Cerebellar cortex (tissue), 1 donor: Measurements from ENCODE around the gene PFDN4.
A peak's percentile ranks its signal among the peaks of the same experiment; 100 is the strongest.

Experiments used
- DNase-seq: peaks from one replicate; pipeline ENCODE4 v3.0.0-alpha.2; 2015; ENCODE audit warnings: low spot score

The PFDN4 gene

DNA sequence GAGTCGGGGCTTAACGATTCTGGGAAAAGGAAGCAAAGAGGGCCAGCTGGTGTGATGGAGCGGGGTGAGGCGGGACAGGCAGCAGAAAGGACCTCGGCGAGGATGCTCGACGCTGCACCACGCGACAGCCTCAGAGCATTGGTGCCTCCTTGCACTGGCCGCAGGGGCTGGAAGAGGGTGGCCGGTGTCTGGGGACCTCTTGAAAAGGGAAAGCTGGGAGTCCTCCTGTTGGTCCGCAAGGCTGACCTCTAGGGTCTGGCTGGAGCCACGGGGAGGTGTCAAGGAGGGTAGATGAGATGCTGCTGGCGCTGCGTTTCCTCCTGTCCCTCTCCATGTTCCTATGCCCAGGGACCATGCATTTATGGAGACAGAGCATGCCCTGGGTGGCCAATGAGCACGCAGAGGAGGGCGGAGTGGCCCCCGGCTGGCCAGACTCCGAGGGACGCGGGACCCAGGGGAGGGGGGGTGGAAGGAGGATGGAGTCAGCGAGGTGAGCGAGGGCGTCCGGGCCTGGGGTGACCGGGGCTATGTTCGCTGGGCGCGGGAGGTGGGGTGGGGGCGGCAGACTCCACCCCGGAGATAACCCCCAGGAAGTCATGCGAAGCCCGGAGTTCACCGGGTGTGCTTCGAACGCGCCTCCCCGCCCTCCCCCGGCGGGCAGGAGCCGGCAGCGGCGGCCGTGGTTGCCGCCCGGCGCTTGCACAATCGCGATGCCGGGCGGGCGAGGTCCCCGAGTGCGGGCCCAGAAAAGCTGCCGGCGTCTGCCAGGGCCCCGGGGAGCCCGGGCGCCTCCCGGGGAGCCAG is 34.0 kb upstream of the PFDN4 start, which contains the start of gene CYP24A1:
Gene CYP24A1, minus strand, starts transcription at position 334 of the 804 bp plus-strand sequence. CDS start 407 bp downstream, outside the sequence.
- DNase-seq = no peak

DNA sequence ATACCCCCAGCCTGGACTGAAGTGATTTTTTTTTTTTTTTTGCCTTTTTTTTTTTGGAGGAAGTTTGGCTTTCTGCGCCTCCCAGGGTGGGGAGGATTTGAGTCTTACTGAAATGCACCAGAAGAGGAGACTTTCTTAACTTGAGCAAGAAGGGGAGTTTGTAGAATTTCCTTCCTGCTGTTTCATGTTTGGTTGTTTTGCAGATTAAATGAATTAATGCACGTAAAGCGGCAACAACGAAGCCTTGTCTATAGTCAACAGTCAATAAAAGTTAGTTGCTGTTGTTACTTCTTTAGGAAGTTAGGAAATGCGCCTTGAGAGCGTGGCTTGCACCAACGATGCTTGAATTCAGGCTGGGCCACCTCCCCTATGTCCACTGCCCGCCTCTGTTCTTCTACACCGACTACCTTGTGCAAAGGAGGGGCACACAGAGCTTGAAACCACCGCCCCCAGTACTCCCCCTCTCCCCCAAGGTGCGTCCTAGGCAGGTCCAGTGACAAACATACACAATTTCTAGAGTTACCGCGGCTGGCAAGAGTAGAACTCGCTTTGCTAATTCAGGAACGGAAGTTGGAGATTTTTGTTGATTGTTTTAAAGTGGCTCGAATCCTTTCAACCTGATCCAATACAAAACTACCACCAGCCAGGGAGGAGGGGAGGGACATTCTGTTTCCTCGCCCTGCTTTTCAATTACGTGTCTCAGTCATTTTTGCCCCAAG is 33.3 kb upstream of the PFDN4 start:
- DNase-seq = no peak

DNA sequence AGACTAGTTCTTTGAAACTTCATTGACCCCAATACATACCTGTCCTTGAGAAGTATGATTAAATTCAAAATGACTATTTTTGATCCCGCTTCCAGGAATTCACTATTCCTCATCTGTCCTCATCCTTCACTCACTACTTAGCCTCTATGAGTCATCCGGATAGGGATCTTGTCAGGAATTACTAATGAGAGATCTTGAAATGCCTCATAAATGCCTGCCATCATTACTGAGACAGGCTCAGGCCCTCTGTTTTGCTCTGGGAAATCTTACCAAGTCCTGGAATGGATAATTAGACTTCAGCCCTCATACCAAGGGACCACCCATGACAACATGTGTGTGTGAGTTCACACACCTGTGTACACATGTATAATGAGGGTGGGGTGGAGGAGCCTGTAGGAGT is 31.3 kb upstream of the PFDN4 start:
- DNase-seq = no peak

DNA sequence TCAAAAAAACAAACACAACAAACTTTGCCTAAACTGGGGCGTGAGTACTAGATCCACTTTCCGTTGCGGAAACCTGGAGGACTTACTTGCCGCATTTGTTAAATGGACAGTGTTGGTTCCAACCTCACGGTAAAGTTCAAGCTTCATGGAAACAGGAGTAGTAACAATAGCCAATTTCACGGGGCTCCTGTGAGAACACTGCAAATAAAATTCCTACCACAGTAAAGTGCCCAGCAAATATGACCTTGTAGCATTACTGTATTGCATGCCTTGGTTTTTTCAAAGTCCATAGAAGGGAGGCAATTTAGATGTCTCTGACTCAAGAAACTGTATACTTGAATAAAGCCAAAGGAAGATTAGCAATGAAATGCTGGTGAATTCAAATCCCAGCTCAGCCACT is 30.5 kb upstream of the PFDN4 start:
- no peak for DNase-seq

DNA sequence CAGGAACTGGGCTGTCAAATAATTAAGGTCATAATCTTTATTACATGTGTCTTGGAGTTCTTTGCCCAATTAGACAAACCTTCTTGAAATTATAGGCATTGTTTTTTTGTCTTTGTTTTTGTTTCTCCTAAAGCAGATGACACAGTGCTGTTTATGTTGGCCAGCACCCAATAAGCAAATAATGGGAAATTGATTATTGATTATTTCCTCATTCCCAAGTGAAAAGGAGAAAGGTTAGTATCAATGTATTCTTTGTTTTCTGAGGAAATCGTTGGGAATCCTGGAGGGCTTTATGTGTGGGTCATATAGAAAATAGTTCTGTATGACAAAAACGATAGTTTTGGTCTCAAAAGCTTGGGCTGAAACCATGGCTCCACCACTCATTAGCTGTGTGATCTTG is 29.6 kb upstream of the PFDN4 start:
- no peak for DNase-seq

DNA sequence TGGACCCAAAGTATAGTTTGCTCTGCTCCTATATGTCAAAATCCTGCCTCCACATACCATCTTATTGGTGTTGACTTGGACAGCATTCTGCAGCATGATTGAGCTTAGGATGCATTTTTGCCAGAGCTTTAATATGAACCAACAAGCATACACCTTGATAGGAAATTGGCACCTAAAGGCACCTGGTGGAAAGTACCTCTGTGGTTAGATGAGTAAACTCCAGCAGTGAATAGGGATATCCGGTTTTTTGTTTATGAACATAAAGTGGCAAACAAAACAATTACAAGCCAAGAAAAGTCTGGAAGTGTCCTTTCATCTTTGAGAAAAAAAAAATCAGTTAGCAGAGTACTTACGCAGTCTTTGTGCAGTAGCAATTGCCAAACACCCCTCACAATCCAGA is 27.9 kb upstream of the PFDN4 start:
- DNase-seq = no peak

DNA sequence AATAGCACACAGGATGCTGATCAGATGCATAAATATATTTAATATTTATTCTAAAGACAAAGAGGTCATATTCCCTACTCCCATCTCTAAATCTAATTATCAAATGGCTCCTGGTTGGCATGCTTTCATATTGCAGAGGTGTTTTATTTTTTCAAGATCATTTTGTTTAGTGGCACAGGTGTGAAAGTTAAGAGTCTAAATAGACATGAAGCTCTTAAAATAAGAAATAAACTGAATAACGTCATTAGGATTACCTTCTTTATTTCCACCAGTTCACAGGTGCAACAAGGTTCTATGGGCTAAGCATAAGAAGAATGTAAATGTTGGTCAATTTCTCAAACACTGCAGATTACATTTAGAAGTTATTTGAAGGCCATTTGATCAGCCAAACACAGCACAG is 27.0 kb upstream of the PFDN4 start:
- DNase-seq = no peak

DNA sequence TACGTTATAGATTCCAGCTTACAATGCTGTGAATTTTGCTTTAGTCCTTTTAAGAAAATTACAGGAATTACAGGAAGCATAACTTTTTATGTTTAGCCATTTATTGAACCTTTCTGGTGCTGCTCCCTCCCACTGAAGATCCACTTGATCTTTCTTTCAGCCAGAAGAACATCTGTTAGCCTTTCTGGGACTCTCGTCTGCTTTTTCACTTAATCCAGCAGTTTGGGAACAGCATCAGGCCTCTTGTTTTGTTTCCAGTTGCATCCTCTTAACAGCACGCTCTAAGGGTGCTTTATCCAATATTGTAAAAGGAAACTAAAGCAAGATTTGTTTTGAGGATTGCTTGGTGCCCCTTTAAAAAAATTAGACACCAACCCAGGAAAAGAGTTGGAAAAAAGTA is 23.8 kb upstream of the PFDN4 start:
- no peak for DNase-seq

DNA sequence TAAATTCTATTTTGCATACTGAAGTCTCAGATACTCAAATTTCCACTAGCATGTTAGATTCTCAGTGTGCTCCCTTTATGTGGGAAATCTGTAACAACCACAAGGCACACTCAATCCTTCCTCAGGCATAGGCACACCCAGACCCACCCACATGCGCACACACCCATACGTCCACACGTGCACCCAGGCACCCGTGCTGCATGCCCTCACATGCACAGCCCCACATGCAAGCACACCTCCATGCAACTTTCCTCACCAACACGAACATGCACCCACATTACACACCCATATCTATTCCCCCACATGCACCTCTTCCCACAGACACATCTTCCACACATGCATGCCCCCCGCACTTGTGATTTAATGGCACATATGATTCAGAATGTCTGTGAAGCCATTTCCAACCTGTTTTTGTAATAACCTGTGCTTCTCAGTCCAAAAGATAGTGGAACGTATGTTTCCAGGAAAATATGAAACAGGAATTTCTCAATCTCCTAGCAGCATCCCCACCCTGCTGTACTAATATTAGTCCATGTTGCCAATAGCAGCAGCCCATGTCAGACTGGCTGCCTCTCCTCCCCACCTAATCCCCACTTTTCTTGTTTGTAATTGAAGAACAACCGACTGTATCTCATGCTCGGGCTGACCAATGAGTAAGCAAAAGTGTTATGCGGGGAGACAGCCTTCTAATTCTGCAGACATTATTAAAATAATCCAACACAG is 22.8 kb upstream of the PFDN4 start:
- no peak for DNase-seq

DNA sequence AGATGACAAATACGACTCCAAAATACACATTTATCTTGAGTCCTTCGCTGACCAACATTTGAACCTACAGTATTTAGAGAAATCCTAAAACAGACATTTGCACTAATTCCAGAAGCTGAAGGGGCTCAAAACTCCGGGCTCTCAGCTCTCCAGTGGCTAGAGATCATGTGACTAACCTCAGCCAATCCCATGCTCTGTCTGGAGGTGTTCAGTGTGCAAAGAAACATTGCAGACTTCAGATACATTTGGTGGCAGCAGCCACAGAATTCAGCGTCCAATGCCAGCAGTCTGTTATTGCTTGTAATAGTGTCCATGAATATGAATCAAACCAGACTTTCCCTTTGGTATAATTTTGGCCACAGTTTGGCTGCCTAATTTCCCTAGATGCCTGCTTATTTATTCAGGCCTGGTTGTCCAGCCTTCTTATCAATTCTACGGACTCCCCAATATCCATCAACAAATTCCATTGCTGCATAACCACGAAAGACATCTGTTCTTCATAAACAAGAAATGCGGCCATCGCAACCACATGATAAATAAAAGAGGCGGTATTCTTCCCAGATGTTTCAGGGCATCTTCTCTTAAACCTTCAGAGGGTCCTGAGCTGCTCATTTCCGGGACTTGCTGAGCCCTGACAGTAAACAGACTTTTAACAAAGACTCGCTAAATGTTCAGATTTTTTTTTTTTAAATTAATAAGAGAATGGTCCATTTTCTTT is 19.6 kb upstream of the PFDN4 start:
- no peak for DNase-seq

DNA sequence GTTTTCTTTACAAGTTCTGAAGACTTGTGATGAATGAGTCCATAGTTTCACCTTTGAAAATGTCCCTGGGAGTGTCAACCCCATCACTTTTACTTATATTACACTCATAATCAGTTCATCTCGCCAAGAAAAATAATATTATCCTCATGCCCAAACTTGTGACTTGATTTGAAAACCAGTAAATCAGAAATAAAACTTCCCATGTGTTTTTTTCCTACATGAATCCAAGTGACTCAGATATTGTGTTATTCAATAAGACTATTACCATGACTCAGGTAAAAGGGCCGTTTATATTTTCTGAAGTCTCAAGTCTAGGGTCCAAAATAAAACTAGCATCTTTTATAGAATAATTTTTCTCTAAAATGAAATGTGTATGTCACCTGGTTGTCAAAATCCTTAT is 18.3 kb upstream of the PFDN4 start:
- DNase-seq = no peak

DNA sequence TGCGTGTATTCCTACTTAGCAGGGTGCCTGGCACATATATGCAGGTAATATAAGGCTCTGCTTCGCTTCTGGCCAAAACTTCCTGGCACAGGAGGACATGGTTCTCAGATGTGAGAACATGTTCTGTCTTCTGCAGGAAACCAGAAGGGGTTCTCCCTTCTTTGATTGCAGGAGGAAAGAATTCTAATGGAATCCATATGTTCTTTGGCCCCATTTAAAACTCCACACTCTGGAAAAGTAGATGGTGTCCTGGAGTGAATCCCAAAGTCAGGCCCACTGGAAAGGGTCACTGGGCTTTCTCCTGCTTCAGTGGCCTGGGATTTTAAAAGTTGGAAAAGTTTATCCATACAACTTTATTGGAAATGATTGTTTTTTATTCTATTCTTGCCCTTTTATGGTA is 17.7 kb upstream of the PFDN4 start:
- no peak for DNase-seq

DNA sequence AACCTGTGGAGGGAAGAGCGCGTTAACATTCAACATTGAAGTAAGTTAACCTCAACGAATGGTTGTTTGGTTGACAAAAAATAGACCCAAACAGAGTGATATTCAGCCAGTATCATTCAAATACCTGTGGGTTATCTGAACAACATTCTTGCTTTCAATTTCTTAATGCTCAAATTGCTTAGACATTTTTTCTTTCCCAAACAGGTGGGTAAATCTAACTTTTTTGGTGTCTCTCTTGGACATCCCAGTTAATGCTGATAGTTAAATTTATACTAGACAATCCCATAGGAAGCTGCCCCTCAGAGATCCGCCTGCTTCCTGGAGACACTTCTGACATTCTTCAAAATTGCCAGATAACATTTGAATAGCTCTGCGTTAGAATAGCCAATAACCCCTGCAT is 14.1 kb upstream of the PFDN4 start:
- no peak for DNase-seq

DNA sequence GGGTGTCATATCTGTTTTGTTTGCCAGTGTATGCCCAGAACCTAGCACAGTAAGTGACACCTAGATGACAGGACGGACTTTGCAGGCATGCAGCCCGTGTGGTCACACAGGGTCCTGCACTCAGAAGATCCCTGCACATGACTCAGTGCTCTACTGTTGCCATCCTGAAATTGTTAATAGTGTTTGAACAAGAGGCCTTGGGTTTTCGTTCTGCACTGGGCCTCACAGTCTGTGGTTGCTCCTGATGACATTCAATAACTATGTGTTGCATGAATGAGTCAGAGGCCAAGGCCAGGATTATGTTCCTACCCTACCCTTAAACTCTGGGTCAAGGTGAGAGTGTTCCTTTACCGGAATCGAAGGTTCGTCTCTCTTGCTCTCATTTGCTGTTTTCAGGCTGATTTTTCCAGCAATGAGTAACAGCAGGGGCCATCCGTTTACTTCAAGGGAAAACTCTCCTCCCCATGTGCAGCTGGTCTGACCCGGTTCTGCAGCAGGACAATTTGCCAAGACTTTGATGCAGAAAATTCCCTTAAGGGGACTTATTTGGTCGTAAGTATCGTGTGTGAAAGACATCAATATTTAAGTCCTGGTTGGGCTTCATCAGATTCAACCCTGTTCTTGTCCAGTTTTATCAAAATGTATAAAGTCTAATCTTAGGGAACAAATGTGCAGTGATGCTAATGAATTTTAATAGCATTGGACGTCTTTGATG is 13.0 kb upstream of the PFDN4 start:
- no peak for DNase-seq

DNA sequence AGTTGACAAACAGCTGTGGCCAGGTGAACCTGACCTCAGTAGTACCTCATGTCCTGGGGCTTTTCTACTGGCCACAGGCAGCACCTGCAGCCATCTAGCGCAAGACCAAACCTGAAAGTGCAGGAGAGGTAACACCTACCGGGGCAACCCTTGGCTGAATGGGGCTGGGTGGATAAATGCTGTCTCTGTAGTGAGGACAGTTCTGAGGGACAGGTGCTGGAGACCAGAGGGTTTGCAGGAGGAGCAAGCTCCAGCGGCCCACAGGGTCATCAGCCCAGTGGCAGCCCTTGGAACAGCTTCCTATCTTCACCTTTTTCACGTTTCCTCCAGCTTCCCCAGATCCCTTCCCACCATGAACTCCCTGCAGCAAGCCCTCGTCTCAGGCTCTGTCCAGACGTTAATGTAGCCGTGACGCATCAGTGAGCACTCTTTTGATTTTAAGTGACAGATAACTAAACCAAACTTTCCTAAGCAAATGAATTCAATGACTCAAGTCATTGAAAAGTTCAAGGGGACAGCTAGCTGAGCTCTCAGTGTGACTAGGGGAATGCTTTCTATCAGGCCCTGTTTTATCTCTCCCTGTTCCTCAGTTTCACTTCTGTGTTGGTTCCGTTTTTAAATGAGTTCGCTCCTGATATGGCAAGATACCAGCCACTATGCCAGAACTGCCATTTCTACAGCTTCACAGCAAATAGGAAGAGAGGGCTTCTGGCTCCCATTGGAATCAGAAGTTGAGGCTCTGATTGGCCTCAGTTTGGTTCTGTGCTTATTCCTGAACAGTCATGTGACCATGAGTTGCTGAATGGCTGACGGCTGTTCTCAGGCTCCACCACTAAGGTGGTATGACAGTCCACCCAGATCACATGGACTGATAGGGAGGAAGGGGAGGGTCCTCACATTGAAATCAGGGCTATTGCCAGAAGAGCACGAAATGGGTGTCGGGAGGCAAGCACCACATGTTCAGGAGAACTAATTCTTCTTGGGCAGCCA is 12.1 kb upstream of the PFDN4 start:
- DNase-seq = no peak

DNA sequence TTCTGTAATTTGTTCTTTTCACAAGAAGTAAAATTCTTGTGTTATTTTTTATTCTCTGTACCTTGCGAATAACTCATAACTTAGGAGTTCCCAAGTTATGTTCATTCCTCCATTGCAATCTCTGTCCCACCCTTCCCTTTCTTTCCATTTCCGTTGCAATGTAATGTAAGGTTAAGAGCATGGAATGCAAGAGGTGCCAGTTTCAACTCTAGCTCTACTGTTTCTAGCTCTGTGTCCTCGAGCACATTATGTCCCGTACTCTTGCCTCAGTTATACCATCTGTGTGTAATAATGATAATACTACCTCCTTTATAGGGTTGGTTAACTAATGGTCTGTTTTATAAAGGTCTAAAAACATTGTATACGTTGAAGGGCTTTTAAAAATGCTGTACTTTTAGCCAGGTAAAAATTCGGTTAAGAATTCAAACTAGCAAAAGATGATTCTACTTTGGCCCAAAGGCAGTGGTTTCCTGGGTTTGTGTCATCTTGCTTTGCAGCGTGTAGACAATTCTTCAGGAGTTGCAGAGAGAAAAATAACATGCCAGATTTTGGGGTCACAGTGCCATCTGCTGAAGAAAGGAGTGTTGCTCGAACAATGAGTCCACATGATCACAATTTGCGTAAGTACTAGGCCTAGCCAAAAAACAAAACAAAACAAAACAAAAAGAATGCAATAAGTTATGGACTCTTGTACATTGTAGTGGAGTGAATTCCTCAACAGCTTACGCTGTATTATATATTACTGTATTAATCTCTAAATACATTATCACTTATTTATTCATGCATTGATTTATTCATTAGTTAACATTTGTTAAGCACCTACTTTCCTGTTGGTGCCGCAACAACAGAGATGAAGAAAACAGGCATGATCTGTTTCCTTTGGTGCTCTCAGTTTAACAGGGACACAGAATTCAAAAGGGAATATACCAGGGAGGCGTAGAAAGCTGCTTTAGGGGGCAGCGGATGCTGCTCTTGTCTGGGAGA is 10.0 kb upstream of the PFDN4 start:
- DNase-seq = peak; percentile 21

DNA sequence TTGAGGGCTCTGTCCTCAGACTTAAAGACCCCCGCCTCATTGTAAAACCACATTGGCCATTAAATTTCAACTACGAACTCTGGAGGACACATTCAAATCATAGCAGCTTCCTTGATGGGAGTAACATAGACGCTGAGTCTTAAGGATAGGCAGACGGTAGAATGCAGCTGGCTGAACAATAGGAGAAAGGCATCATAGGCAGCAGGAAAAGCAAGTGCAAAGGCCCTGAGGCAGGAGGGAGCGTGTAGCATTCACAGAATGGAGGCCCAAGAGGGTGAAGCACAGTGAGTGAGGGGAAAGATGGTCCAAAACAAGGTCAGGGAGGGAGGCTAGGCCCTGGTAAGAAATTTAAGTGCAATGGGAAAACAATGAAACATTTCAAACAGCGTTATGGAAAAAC is 8.6 kb upstream of the PFDN4 start:
- no peak for DNase-seq

DNA sequence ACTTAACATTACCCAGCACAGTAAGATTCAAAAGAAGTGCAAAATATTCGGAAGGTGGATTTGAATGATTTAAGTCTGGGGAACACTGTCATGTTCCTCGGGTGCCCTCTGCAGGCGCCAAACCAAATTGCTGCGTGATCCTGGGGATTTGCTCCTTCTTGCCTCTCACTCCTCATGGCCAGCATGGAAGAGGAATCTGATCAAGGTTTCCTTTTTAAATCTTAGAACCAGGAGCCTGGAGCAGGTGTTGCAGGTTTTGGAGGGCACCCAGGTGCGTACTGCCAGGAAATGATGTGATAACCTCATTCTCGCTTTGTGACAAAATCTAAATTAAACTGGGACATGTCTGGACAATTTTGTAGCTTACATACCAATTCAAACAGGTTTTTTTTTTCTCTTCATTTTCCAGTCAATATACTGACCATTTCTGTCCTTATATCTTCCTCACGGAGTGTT is 8.1 kb upstream of the PFDN4 start:
- DNase-seq = peak; percentile 82
